GM23338 (cell line): ENCODE measurements around the gene FRMD3. TPM values are rescaled to one million over a fixed set of nuclear protein-coding genes. Genes with fewer than 3 reads are reported as not detected.

ENCODE experiments used
- ATAC-seq: fragments of 200-7000 bp; cut with Tn5 transposase; 3 replicates; pipeline ENCODE4 v1.9.1; 2020
- DNase-seq: peaks from one replicate; pipeline ENCODE4 v3.0.0-alpha.2; 2015; ENCODE audit warnings: low spot score
- H2AFZ ChIP-seq: fragments of 200-600 bp; sonication (generic); 2 replicates; pipeline ENCODE4 v1.8.0; 2016; ENCODE audit warnings: antibody characterized with exemption, mild to moderate bottlenecking, moderate library complexity
- H3F3A ChIP-seq: fragments of 200-600 bp; sonication (generic); replicated peaks from 2 replicates; pipeline ENCODE4 v1.8.0; 2017; ENCODE audit warnings: antibody characterized with exemption, mixed run types, low read depth
- H3K27ac ChIP-seq: fragments of 200-600 bp; sonication (generic); 2 replicates; pipeline ENCODE4 v1.6.1; 2016; ENCODE audit warnings: low read depth
- H3K27me3 ChIP-seq: fragments of 200-600 bp; sonication (generic); 2 replicates; pipeline ENCODE4 v1.8.0; 2016; ENCODE audit warnings: mild to moderate bottlenecking, mixed run types, moderate library complexity; ENCODE audit not compliant: insufficient read depth
- H3K36me3 ChIP-seq: fragments of 200-600 bp; sonication (generic); 2 replicates; pipeline ENCODE4 v1.8.0; 2016; ENCODE audit warnings: mild to moderate bottlenecking; ENCODE audit not compliant: insufficient read depth
- H3K4me1 ChIP-seq: fragments of 200-600 bp; sonication (generic); 2 replicates; pipeline ENCODE4 v1.8.0; 2016; ENCODE audit warnings: mild to moderate bottlenecking, moderate library complexity; ENCODE audit not compliant: insufficient read depth
- H3K4me2 ChIP-seq: fragments of 200-600 bp; sonication (generic); 2 replicates; pipeline ENCODE4 v1.7.1; 2017; ENCODE audit warnings: mixed run types
- H3K4me3 ChIP-seq: fragments of 200-600 bp; sonication (generic); 2 replicates; pipeline ENCODE4 v1.6.1; 2016; ENCODE audit warnings: mixed run types
- H3K79me2 ChIP-seq: fragments of 200-600 bp; sonication (generic); replicated peaks from 2 replicates; pipeline ENCODE4 v1.8.0; 2017; ENCODE audit warnings: mild to moderate bottlenecking; ENCODE audit not compliant: insufficient read depth
- H3K9me2 ChIP-seq: fragments of 200-600 bp; sonication (generic); 2 replicates; pipeline ENCODE4 v1.8.0; 2017; ENCODE audit not compliant: insufficient read depth
- H4K20me1 ChIP-seq: fragments of 200-600 bp; sonication (generic); replicated peaks from 2 replicates; pipeline ENCODE4 v1.8.0; 2017; ENCODE audit warnings: mild to moderate bottlenecking; ENCODE audit not compliant: insufficient read depth
- H3K27ac Mint-ChIP-seq: 2 replicates; pipeline ENCODE4 v1.8.0; 2020; ENCODE audit warnings: inconsistent platforms, mild to moderate bottlenecking, moderate library complexity, mixed read lengths
- H3K27me3 Mint-ChIP-seq: 3 replicates; pipeline ENCODE4 v1.8.0; 2022; ENCODE audit warnings: low read depth, mild to moderate bottlenecking, moderate library complexity, mixed read lengths, inconsistent platforms; ENCODE audit not compliant: insufficient read depth, poor library complexity
- H3K36me3 Mint-ChIP-seq: 3 replicates; pipeline ENCODE4 v1.8.0; 2021; ENCODE audit warnings: low read depth, mild to moderate bottlenecking, inconsistent platforms, moderate library complexity, mixed read lengths
- H3K4me1 Mint-ChIP-seq: 3 replicates; pipeline ENCODE4 v1.8.0; 2020; ENCODE audit warnings: mild to moderate bottlenecking, inconsistent platforms, mixed read lengths
- H3K4me3 Mint-ChIP-seq: 3 replicates; pipeline ENCODE4 v1.8.0; 2021; ENCODE audit warnings: moderate library complexity, mild to moderate bottlenecking, inconsistent platforms, mixed read lengths
- H3K9me3 Mint-ChIP-seq: 3 replicates; pipeline ENCODE4 v1.8.0; 2020; ENCODE audit warnings: moderate library complexity, mild to moderate bottlenecking, inconsistent platforms, mixed read lengths
- CREB1 ChIP-seq: fragments of 250-450 bp; sonication (Bioruptor Pico); IDR thresholded peaks from 2 replicates; pipeline ENCODE4 v1.5.0; 2020; ENCODE audit warnings: low read depth, mild to moderate bottlenecking, moderate library complexity
- CTCF ChIP-seq, 2 experiments: fragments of 200-600 bp in 1 of 2; sonication (generic) in 1 of 2; conservative IDR thresholded peaks; 2 replicates each; pipeline versions ENCODE4 v1.5.1 to v1.6.1; 2016 to 2017; ENCODE audit warnings: antibody characterized with exemption in 2 of 2, low read depth in 2 of 2, mild to moderate bottlenecking in 2 of 2, moderate library complexity in 1 of 2
- ETS1 ChIP-seq: IDR thresholded peaks from 2 replicates; pipeline ENCODE4 v1.6.1; 2016; ENCODE audit warnings: antibody characterized with exemption
- EZH2 ChIP-seq: fragments of 200-600 bp; sonication (generic); IDR thresholded peaks from one replicate; pipeline ENCODE4 v1.8.0; 2017; ENCODE audit warnings: antibody characterized with exemption, mild to moderate bottlenecking, low read depth; ENCODE audit not compliant: unreplicated experiment
- EZH2phosphoT487 ChIP-seq: fragments of 200-600 bp; sonication (generic); IDR thresholded peaks from one replicate; pipeline ENCODE4 v1.8.1; 2018; ENCODE audit warnings: antibody characterized with exemption; ENCODE audit not compliant: unreplicated experiment
- JUNB ChIP-seq: IDR thresholded peaks from one replicate; pipeline ENCODE4 v1.6.1; 2016; ENCODE audit warnings: antibody characterized with exemption; ENCODE audit not compliant: unreplicated experiment
- NANOG ChIP-seq: IDR thresholded peaks from 2 replicates; pipeline ENCODE4 v1.6.1; 2016; ENCODE audit warnings: antibody characterized with exemption, borderline replicate concordance
- POLR2AphosphoS5 ChIP-seq: IDR thresholded peaks from 2 replicates; pipeline ENCODE4 v1.6.1; 2016; ENCODE audit warnings: antibody characterized with exemption, low read depth
- REST ChIP-seq: IDR thresholded peaks from one replicate; pipeline ENCODE4 v1.6.1; 2018; ENCODE audit warnings: antibody characterized with exemption; ENCODE audit not compliant: unreplicated experiment
- STAT1 ChIP-seq: IDR thresholded peaks from one replicate; pipeline ENCODE4 v1.6.1; 2016; ENCODE audit warnings: antibody characterized with exemption; ENCODE audit not compliant: unreplicated experiment
- ZNF114 ChIP-seq: fragments of 250-450 bp; sonication (Bioruptor Pico); IDR thresholded peaks from 2 replicates; pipeline ENCODE4 v1.5.0; 2020; ENCODE audit warnings: mild to moderate bottlenecking, moderate library complexity
- ZNF331 ChIP-seq: fragments of 250-450 bp; sonication (Bioruptor Pico); IDR thresholded peaks from 2 replicates; pipeline ENCODE4 v1.5.0; 2020; ENCODE audit warnings: low read depth, mild to moderate bottlenecking, moderate library complexity
- ZNF462 ChIP-seq: fragments of 250-450 bp; sonication (Bioruptor Pico); IDR thresholded peaks from 2 replicates; pipeline ENCODE4 v1.5.0; 2020; ENCODE audit warnings: mild to moderate bottlenecking, moderate library complexity
- polyA plus RNA-seq: library from polyadenylated mRNA; unstranded; fragments of >200 nt; fragmentation: Nextera tagmentation; extraction: Ambion mirVana; gene quantifications from 2 replicates; pipeline ENCODE4 v1.2.1, GENCODE V29; 2016
- total RNA-seq: library from RNA; depleted of rRNA; stranded (reverse); fragments of >200 nt; shearing (Covaris generic); gene quantifications from 2 replicates; pipeline ENCODE4 v1.2.3, GENCODE V29; 2014

The FRMD3 gene
- total and polyA plus RNA-seq, 2 experiments from 2014 or later: 0.47 to 1.2 TPM

- no peaks in the 10 kb centered on the region for H3K27me3 Mint-ChIP-seq
- no peak for ATAC-seq
Observed at GRCh38 chr9:83419961-83420360, 118.2 kb downstream of the FRMD3 start.

More at GRCh38 chr9:83419961-83420360, 118.2 kb downstream of the FRMD3 start:
- no peak overlapping the region for H3K27ac ChIP-seq
- Mint-ChIP-seq H3K4me3 (no peak overlapping the region), H3K9me3 (no peaks in the 10 kb centered on the region; the same call in 2 of the 3 replicates), H3K27ac (no peak overlapping the region), H3K36me3 (no peaks in the 10 kb centered on the region), H3K4me1 (peaks cover 10% of the 10 kb centered on the region; the same call in 2 of the 3 replicates)
- H4K20me1 ChIP-seq: no peaks in the 10 kb centered on the region
- no peak for DNase-seq
- no peaks in the 10 kb centered on the region for H3K4me1 ChIP-seq
- H3K27me3 ChIP-seq: no peaks in the 10 kb centered on the region
- no peaks in the 10 kb centered on the region for H3F3A ChIP-seq
- H3K36me3 ChIP-seq: no peaks in the 10 kb centered on the region
- TF ChIP-seq JUNB: no peak
- no peak for TF ChIP-seq EZH2phosphoT487
- TF ChIP-seq ZNF114 (CRISPR knock-in tag): no peak
- TF ChIP-seq ZNF462 (CRISPR knock-in tag): no peak
- TF ChIP-seq POLR2AphosphoS5: no peak
- TF ChIP-seq REST: no peak
- no peak for TF ChIP-seq ETS1
- no peak for TF ChIP-seq CREB1 (CRISPR knock-in tag)
- TF ChIP-seq EZH2: no peak
- no peak for TF ChIP-seq ZNF331
- no peak for TF ChIP-seq STAT1
- TF ChIP-seq NANOG: no peak
- no peak for TF ChIP-seq CTCF (conservative IDR thresholded peaks at IDR 0.05; ENCODE audit: low read depth in 2 of 2)
- H3K4me2 ChIP-seq: no peak overlapping the region
- no peaks in the 10 kb centered on the region for H3K9me2 ChIP-seq
- no peak overlapping the region for H2AFZ ChIP-seq
- no peak overlapping the region for H3K4me3 ChIP-seq
- H3K79me2 ChIP-seq: no peaks in the 10 kb centered on the region
